GM21619 (cell line): ENCODE results near the gene LEMD1.
"Not testable (repeated sequence)": the region's sequence is repeated elsewhere in the genome, so short reads cannot be mapped to it uniquely, and the experiment has no call there.

Experiments
- ATAC-seq: cut with Tn5 transposase; IDR thresholded peaks from one replicate; pipeline ENCODE4 v1.9.1; 2021; ENCODE audit not compliant: unreplicated experiment

The LEMD1 gene

GRCh38 chr1:205382561-205382960 is 39.3 kb downstream of the LEMD1 start:
- ATAC-seq: no peak

- no peak for ATAC-seq
These were observed 40.6 kb downstream of the LEMD1 start for GRCh38 chr1:205381305-205381704.

- no peak for ATAC-seq
These were observed 41.0 kb downstream of the LEMD1 start for GRCh38 chr1:205380882-205381281.

GRCh38 chr1:205379056-205379455 is 42.8 kb downstream of the LEMD1 start:
- ATAC-seq: no peak

- no peak for ATAC-seq
These were observed 44.5 kb downstream of the LEMD1 start for GRCh38 chr1:205377355-205377754.

- ATAC-seq: no peak
These were observed 45.1 kb downstream of the LEMD1 start for GRCh38 chr1:205376739-205377138.

GRCh38 chr1:205375835-205376545 is 45.9 kb downstream of the LEMD1 start:
- ATAC-seq: no peak

GRCh38 chr1:205374210-205375078 is 47.4 kb downstream of the LEMD1 start:
- no peak for ATAC-seq

- no peak for ATAC-seq
These were observed 48.1 kb downstream of the LEMD1 start for GRCh38 chr1:205373798-205374175.

- ATAC-seq: no peak
These were observed 48.6 kb downstream of the LEMD1 start for GRCh38 chr1:205373022-205373797.

- ATAC-seq: no peak
These were observed 49.8 kb downstream of the LEMD1 start for GRCh38 chr1:205371871-205372660.

- no peak for ATAC-seq
These were observed 51.1 kb downstream of the LEMD1 start for GRCh38 chr1:205370780-205371179.

GRCh38 chr1:205369701-205370123 is 52.1 kb downstream of the LEMD1 start:
- ATAC-seq: no peak

GRCh38 chr1:205368478-205368877 is 53.4 kb downstream of the LEMD1 start:
- ATAC-seq: no peak

GRCh38 chr1:205365945-205366463 is 55.9 kb downstream of the LEMD1 start:
- no peak for ATAC-seq

GRCh38 chr1:205365086-205365485 is 56.8 kb downstream of the LEMD1 start:
- ATAC-seq: not testable (repeated sequence)

GRCh38 chr1:205360891-205361290 is 61.0 kb downstream of the LEMD1 start:
- no peak for ATAC-seq

- no peak for ATAC-seq
These were observed 61.9 kb downstream of the LEMD1 start for GRCh38 chr1:205359771-205360565.

GRCh38 chr1:205358579-205358978 is 63.3 kb downstream of the LEMD1 start:
- ATAC-seq: no peak

- ATAC-seq: no peak
These were observed 64.3 kb downstream of the LEMD1 start for GRCh38 chr1:205357567-205357966.
